ENCODE data around the gene NAA20. TPM values are rescaled to one million over a fixed set of nuclear protein-coding genes. Genes with fewer than 3 reads are reported as not detected.

NAA20 gene
- total and polyA plus RNA-seq, 8 donors = 48.7 to 73.3 (median 65.6) TPM

DNA sequence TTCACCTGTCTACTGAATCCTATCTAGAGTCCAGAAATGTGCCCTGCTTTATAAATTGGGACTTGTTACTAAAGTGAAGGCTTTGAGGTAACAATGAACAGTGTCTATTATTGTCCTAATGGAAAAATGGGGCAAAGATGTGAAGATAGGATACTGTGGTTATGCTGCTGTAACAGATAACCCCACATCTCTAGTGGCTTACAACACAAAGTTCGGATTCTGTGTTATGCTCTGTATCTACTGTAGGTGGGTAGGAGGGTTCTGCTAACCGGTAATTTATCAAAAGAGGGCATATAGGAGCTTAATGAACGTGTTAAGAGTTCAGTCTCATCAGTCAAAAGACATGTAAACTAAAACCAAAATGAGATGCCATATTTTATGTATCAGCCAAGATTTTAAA is 6.2 kb downstream of the NAA20 start:
- H3K4me1 ChIP-seq = peaks cover 3 to 28% of the 10 kb centered on the region in 2 donors
- H3K9me3 ChIP-seq = no peaks in the 10 kb centered on the region
- no peak overlapping the region for H3K27ac ChIP-seq
- no peak overlapping the region for H3K4me3 ChIP-seq
- ATAC-seq (no peak), DNase-seq (no peak)
- TF ChIP-seq, protein P1, sequence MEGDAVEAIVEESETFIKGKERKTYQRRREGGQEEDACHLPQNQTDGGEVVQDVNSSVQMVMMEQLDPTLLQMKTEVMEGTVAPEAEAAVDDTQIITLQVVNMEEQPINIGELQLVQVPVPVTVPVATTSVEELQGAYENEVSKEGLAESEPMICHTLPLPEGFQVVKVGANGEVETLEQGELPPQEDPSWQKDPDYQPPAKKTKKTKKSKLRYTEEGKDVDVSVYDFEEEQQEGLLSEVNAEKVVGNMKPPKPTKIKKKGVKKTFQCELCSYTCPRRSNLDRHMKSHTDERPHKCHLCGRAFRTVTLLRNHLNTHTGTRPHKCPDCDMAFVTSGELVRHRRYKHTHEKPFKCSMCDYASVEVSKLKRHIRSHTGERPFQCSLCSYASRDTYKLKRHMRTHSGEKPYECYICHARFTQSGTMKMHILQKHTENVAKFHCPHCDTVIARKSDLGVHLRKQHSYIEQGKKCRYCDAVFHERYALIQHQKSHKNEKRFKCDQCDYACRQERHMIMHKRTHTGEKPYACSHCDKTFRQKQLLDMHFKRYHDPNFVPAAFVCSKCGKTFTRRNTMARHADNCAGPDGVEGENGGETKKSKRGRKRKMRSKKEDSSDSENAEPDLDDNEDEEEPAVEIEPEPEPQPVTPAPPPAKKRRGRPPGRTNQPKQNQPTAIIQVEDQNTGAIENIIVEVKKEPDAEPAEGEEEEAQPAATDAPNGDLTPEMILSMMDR (IDR thresholded peaks at IDR 0.05) = no peak
- intact Hi-C loops (cut with DNase I) = no loop called here
- peaks cover 0 to 36% of the 10 kb centered on the region in 2 donors for H3K36me3 ChIP-seq
- H3K27me3 ChIP-seq = no peaks in the 10 kb centered on the region

GRCh38 chr20:20024942-20025341 is 7.8 kb downstream of the NAA20 start:
- no peak overlapping the region for H3K27ac ChIP-seq
- H3K36me3 ChIP-seq = peaks cover 0 to 46% of the 10 kb centered on the region in 2 donors
- DNase-seq (no peak), ATAC-seq (no peak)
- no peaks in the 10 kb centered on the region for H3K27me3 ChIP-seq
- H3K9me3 ChIP-seq = no peaks in the 10 kb centered on the region
- TF ChIP-seq, protein P1 (IDR thresholded peaks at IDR 0.05) = no peak
- peaks cover 0 to 13% of the 10 kb centered on the region in 2 donors for H3K4me1 ChIP-seq
- intact Hi-C loops (cut with DNase I) = no loop called here
- no peak overlapping the region for H3K4me3 ChIP-seq

DNA sequence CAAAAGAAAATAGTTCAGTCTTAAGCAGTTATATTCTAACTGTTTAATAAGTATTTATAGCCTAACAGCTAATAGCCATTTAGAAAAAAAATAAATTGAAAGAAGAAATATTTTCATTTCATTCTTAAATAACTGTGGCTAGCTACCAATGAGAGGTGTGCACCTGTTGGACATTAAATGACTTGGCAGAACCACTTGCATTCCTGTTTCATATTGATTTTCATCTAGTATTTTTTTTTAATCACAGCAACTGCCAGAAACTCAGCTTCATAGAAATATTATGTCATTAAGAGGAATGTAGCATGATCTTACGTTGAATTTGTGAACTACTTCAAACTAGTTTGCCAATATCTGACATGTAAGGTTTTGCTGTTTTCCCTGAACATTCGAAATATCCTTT is 10.1 kb downstream of the NAA20 start:
- no peak for ATAC-seq
- peaks cover 0 to 60% of the 10 kb centered on the region in 2 donors for H3K36me3 ChIP-seq
- H3K9me3 ChIP-seq = no peaks in the 10 kb centered on the region
- no peak overlapping the region for H3K4me3 ChIP-seq
- no peaks in the 10 kb centered on the region for H3K27me3 ChIP-seq
- no peak overlapping the region for H3K27ac ChIP-seq
- intact Hi-C loops (cut with DNase I) = no loop called here
- H3K4me1 ChIP-seq = no peaks in the 10 kb centered on the region
- DNase-seq = no peak
- TF ChIP-seq, protein P1 (IDR thresholded peaks at IDR 0.05) = no peak

- DNase-seq = no peak
- intact Hi-C loops (cut with DNase I) = no loop called here
- no peaks in the 10 kb centered on the region for H3K4me1 ChIP-seq
- H3K27ac ChIP-seq = no peak overlapping the region
- no peak overlapping the region for H3K4me3 ChIP-seq
- TF ChIP-seq, protein P1 (IDR thresholded peaks at IDR 0.05) = no peak
- H3K9me3 ChIP-seq = no peaks in the 10 kb centered on the region
- peaks cover 0 to 82% of the 10 kb centered on the region in 2 donors for H3K36me3 ChIP-seq
- no peaks in the 10 kb centered on the region for H3K27me3 ChIP-seq
- ATAC-seq = no peak
Observed at GRCh38 chr20:20031790-20032189, 14.6 kb downstream of the NAA20 start.

DNA sequence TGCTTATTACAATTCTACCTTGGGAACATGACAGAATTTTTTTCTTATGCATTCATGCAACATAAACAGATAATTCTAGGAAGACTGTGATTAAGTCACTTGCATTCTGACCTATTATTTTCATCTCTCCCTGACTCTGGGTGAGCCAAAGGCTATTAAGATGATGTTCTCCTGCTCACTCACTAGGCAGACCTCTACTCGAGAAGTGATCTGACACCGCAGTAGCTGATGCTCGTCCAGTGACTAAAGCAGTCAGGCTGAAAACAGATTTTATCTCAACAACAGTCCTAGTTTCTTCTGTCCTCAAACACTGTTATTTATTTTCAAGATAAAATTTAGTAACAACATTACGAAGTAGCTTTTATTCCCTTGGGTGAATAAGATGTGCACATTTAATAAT is 17.3 kb downstream of the NAA20 start:
- Histone ChIP-seq H3K4me1 (no peaks in the 10 kb centered on the region), H3K36me3 (peaks cover 0 to 86% of the 10 kb centered on the region in 2 donors), H3K27ac (no peak overlapping the region), H3K4me3 (no peak overlapping the region), H3K9me3 (no peaks in the 10 kb centered on the region), H3K27me3 (no peaks in the 10 kb centered on the region)
- intact Hi-C loops (cut with DNase I) = no loop called here
- ATAC-seq (no peak), DNase-seq (no peak)
- TF ChIP-seq, protein P1 (IDR thresholded peaks at IDR 0.05) = no peak
